Transverse colon (tissue), 4 donors: ENCODE measurements around the gene ALB.

Experiments
- POLR2A ChIP-seq: fragments of 450-650 bp; IDR thresholded peaks from one replicate; pipeline ENCODE4 v1.6.1; 2016; ENCODE audit warnings: antibody characterized with exemption, mild to moderate bottlenecking, moderate library complexity
- POLR2AphosphoS5 ChIP-seq, 3 donors: sonication (generic); formaldehyde crosslinking; IDR thresholded peaks; one replicate each; pipeline ENCODE4 v1.6.1; 2016; ENCODE audit warnings: antibody characterized with exemption in 3 of 3
- TF ChIP-seq, protein P1 (sequence below), 5 experiments: fragments of 200-600 bp in 3 of 5; fragments of 450-650 bp in 2 of 5; sonication (generic) in 3 of 5; IDR thresholded peaks; 1 replicate in 2 of 5; 2 replicates in 3 of 5; pipeline ENCODE4 v1.5.1; 2016 to 2017; ENCODE audit warnings: antibody characterized with exemption in 5 of 5, inconsistent platforms in 3 of 5, mild to moderate bottlenecking in 2 of 5, moderate library complexity in 1 of 5

DNA sequence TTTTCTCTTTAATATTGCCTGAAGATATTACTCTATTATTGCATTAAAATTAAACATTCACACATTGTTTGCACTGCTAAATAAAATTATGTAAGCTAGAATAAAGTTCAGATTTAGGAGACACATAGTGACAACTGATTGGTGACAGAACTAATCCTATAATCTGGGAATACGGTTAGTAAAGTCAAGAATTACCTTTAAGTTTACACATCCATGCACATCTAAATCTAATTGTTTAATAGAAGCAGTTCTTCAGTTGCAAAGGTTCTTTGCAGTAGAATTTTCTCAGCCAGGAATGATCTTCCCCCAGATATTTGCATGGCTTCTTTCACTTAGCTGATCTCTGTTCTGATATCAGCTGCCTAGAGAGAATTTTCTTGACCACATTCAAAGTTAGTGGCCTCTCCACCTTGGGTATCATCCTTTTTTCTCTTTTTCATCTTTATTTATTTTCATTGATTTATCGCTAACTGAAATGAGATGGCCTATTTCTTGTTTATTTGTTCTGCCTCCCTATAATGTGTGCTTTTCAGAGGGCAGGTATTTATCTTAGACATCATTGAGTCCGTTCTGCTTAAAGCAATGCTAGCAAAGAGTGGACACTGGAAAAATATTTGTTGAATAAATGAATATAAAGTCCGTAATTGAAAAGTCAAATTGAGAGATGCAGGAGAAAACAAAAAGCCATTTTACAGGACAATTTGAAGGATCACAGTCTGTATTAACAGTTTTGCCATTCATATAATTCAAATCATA lies 44.5 kb downstream of the ALB start:
- TF ChIP-seq, protein P1, sequence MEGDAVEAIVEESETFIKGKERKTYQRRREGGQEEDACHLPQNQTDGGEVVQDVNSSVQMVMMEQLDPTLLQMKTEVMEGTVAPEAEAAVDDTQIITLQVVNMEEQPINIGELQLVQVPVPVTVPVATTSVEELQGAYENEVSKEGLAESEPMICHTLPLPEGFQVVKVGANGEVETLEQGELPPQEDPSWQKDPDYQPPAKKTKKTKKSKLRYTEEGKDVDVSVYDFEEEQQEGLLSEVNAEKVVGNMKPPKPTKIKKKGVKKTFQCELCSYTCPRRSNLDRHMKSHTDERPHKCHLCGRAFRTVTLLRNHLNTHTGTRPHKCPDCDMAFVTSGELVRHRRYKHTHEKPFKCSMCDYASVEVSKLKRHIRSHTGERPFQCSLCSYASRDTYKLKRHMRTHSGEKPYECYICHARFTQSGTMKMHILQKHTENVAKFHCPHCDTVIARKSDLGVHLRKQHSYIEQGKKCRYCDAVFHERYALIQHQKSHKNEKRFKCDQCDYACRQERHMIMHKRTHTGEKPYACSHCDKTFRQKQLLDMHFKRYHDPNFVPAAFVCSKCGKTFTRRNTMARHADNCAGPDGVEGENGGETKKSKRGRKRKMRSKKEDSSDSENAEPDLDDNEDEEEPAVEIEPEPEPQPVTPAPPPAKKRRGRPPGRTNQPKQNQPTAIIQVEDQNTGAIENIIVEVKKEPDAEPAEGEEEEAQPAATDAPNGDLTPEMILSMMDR (IDR thresholded peaks at IDR 0.05) = no peak
- TF ChIP-seq POLR2AphosphoS5 (IDR thresholded peaks at IDR 0.05) = no peak
- TF ChIP-seq POLR2A = no peak
